SIG-M5 (cell line): ENCODE results near the gene SPATS2L.

Source experiments
- DNase-seq: peaks from one replicate; lab custom pipeline; 2025; lab: John Stamatoyannopoulos, UW

The SPATS2L gene

DNA sequence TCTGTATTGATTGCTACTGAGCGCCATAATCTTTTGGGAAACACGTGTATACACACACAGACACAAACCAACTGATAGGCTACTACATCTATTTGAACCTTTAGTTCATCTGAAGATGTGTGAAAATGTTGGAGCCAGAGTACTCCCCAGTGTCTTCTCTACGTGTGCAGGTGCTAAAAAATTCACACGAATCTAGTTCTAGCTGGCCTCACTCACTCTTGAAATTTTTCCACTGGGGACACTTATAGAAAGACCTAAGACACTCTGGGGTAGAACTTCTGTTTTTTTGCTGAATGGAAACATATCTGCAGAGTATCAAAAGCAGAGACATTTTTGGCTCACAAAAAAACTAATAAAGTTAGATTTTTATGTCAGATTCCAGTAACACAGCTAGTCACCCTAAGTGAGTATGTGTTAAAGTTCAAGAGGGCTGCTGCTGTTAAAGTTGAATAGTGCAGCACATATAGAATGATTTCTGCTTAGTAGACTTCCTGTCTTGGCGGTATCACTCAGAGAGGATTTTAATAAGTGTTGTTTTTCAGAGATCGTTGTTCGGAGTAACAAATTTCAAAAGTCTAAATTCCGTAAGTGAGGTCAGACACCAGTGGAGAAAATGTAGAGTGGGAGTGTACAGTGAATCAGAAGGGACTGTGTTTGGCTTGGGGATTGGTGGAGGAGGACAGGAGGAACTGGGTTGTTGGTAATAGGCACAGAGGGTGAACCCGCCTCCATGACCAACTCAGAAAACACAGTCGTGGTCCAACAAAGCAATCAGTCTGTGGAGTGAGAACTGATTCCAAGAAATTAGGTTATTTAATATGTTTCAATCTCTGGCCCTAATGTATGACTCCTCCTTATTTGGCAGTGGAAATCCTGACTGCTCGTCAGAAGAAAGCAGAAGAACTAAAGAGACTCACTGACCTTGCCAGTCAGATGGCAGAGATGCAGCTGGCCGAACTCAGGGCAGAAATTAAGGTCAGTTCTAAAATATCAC lies 160.2 kb downstream of the SPATS2L start:
- DNase-seq, result no peak

DNA sequence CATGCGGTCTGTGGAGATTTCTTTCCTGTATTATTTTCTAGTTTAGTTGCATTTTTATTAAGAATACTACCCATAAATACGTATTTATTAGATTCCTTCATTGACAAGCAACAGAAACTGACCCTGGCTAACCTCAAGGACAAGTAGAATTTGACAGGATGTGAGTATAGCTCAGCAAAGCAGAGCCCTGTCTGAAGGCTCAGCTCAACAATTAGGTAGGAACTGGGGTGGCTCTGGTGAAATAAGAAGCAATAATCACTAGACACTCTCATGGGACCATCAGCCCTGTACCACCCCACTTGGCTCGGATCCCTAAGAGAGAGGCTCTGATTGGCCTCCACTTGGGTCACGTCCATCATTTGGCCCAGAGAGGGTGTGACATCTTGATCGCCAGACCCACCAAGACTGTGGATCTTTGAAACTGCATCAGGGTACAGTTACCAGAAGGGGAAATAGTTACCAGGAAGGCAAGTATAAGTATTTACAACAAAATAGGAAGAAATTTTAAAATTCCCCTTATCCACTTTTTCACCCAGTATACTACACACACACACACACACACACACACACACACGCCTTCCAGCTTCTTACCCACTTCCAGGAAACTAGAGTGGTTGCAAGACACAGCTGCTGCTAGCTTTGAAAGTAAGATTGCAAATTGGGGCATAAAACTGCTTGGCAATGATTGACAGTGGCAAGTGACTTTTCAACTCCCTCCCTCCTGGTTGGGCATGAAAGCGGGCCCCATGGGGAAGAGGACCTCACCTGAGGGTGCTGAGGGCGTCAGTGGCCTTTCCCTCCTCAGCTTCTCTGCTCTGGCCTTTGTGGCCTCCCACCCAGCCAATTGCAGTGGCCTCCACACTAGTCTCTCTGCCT lies 161.6 kb downstream of the SPATS2L start:
- no peak for DNase-seq

DNA sequence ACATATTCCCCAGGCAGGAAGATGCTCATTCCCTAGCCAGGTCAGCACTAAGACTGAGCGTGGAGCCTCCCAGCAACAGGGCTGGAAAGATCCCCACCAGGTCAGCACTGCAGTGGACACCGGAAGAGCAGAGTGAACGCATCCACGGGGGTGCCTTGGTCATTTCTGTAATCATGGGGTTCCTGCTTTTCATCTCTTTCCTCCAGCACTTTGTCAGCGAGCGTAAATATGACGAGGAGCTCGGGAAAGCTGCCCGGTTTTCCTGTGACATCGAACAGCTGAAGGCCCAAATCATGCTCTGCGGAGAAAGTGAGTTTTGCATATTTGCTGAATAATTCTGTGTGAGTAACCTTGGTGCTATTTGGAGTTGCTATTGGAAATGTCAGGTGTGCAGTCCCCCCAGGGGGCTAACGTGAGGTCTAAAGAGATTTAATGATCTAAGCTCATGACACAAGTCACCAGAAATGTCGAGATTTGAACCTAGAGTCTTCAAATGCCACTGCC lies 163.3 kb downstream of the SPATS2L start:
- no peak for DNase-seq

DNA sequence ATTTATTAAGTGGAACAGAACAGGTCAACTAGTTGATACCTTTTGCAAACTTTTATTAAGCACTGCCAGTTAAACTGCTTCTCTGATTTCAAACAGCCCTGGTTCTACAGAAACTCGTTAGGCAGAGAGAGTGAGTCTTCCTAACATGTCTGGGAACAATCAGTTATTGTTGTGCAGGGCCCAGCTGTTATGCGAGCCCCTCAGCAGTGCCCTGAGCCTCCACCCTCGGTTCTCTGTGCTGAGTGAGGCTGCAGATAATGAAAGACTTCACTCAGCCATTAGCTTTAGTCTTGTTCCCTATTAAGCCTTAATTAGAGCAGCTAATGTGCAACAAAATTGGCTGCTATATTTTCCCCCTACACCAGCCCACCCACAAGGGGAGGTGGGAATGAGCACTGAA lies 163.7 kb downstream of the SPATS2L start:
- DNase-seq, result no peak

DNA sequence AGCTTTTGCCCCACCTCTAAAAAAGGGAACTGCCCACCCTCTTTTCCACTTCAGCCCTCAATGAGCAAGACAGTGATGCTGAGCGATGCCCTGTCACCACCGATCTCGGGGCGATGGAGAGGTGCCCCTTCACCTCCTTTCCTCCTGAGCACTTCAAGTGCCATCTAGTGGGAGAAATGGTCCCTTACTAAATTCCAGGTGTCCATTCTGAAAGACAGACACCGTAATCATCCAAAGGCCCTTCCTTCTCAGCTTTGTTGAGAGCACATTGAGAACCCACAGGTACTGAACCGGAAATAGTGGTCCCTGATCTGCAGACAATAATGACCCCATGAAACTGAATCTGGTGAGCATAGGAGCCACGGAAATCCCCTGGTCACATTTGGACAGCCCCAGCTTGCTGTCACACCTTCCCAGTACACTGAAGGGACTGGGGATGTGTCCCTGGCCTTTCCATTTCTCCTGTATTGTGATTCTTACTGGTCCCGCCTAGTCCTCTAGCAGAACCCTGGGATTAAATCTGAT lies 164.9 kb downstream of the SPATS2L start:
- no peak for DNase-seq

DNA sequence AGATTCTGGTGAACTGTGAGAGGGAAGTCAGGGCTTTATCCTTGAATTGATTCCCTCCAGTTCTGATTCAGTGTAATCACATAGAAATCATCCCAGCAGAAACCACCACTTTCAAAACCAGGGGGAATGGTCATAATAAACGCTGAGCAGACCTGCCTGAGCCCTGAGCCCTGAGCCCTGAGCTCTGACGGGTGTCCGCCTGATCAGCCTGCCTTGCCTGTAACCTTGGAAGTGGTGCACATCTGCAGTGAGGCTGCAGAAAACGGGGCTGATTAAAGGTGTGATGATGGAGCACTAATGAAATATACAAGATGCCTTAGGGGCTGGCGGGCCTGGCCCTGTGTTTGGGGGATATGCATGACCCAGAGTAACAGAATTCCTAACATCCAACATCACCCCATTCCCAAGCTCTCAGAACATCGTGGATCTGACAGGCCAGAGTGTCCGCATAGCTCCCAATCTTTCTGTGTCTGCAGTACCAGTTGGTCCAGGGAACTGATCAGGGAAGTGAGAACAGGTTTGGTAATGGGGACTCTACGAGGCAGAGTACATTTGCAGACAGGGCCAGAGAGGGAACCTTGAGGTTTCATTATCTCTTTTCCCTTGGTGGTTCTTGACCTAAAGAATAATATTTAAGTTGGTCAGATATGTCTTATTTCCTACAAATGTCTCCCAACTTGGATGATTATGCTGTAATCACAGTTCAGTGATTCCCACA lies 165.6 kb downstream of the SPATS2L start:
- no peak for DNase-seq

DNA sequence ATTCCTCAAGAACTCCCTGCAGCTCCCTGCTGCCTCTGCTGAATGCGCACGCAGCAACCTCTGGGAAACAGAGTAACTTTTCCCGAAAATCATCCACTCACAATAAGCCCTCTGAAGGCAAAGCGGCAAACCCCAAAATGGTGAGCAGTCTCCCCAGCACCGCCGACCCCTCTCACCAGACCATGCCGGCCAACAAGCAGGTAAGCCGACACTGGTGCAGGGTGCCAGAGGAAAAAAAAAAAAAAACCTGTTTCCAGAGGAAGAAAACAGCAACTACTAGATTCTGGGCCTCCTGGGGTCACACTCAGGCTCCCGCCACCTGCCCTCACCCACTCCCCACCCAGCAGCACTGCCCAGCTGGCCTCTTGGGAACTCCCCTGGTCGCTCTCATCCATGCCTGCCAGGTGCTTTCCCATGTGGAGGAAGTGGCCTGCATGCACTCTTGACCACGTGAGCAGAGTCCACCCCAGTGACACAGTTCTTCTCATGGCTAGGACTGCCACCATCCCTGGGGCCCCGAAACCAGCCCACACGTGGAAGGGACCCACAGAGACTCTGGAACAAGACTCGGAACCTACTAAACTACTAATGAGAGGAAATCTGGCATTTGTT lies 166.5 kb downstream of the SPATS2L start:
- DNase-seq, result no peak

DNA sequence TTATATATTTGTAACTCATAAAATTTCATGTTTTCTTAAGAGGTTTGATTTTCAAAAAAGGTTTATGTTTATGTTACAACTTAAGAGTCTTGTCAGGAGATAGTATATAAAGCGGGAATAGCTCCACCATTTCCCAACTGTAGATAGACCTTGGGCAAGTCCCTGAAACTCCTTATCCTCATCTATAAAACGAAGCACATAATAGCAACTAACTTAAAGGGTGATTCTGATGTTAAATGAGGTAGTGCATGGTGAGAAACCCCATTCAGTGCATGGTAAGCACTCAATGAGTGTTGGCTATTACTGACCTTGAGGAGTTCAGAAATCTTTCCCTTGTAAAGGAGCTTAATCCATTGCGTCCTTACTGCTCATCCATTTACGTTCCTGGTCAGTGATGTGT lies 169.3 kb downstream of the SPATS2L start:
- no peak for DNase-seq

DNA sequence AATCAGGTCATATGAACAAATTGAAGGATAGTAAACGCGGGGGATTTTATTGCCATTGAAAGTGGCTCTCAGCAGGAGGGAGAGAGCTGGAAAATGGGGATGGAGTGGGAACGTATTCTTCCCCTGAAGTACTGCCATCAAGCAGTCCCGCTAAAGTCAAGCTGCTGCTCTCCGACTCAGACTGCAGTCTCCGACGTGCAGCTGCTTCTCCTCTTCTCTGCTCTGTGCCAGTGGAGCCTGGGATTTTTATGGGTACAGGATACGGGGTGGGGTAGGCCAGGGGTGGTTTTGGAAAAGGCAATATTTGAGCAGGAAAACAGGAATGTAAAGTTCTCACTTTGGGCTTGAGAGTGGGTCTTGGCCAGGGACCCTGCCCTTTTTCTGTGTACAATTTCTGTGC lies 170.3 kb downstream of the SPATS2L start:
- DNase-seq, result no peak

DNA sequence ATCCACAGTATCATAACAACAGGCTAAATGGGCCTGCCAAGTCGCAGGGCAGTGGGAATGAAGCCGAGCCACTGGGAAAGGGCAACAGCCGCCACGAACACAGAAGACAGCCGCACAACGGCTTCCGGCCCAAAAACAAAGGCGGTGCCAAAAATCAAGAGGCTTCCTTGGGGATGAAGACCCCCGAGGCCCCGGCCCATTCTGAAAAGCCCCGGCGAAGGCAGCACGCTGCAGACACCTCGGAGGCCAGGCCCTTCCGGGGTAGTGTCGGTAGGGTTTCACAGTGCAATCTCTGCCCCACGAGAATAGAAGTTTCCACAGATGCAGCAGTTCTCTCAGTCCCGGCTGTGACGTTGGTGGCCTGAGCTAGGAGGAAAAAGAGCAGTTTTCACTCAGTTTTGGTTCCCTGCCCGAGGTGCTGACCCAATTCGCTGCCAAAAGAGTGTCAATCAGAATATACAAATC lies 171.2 kb downstream of the SPATS2L start:
- no peak for DNase-seq

DNA sequence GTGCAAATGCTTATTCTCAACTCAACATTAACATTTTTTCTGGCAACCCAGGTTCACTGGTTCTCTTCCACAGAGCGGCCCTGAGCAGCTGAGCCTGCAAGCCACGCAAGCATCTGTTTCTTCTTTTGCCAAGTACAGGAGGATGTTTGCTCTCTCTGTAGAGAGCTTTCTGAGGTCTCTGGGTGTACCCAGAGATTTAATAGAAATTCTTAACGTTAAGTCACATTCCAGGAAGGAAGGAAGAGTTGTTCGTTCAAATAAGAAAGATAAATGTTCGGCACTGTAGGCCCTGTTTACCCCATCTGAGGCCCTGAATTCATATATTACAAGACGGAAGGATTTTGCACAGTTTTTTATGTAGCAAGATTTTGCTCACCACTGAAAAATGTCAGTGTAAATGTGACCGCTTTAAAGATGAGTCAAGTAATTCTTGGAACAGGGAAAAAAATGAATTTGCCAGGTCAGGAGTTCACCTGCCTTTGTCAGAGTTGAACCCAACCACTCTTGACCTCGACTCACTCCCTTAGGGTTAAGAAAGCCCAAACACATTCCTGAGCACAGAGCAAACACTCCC lies 173.3 kb downstream of the SPATS2L start:
- no peak for DNase-seq

DNA sequence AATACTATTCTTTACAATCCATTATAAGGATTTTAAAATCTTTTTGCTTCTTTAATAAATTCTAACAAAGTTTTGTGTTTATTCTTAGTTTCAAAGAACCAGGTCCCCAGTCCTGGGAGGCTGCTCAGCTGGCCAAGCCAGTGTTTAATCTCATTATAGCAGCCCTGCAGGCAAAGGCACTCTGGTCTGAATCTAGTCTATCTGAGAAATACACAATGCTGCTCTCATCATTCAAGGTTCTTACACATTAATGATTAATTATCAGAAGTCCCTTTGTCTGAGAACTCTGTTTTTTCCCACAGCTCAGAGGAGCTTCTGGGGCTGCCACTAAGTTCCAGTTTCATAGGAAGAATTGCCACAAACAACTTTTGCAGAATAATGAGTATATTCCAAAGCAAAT lies 175.7 kb downstream of the SPATS2L start:
- no peak for DNase-seq

DNA sequence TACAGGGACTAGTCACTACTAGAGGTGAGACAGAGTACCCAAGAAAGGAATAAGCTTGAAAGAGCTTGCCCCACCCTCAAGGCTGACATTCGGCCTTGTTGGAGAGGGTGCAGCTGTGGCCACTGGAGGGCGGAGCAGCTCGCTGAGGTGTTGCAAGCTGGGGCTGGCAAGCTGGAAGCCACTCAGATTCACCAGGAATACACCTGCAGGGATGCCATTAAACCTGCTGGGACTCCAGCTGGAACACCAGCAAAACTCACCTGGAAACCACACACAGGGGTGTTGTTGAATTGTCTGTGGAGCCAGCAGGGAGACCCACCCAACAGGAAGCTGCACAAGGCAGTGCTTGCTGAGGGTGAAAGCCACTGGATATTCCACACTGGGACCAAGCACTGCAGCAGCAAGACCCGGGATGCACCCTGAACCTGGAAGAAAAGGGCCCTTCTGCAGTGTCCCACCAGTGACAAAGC lies 177.3 kb downstream of the SPATS2L start:
- no peak for DNase-seq

DNA sequence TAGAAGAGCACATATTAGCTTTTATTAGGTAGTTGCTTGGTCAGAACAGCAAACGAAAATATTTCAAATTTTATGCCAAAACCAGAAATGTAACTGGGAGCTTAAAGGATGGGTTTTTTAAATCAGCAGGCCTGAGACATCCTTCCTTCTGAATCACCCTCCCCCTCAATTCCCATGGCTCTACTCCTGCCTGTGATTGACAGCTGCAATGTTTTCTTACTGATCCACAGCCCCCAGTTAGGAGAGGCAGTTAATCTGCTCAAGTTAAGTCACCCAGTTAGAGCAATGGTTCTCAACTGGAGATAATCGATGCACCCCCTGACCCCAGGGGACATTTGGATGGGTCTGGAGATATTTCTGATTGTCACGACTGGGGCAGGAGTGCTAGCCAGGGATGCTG lies 178.4 kb downstream of the SPATS2L start:
- no peak for DNase-seq

DNA sequence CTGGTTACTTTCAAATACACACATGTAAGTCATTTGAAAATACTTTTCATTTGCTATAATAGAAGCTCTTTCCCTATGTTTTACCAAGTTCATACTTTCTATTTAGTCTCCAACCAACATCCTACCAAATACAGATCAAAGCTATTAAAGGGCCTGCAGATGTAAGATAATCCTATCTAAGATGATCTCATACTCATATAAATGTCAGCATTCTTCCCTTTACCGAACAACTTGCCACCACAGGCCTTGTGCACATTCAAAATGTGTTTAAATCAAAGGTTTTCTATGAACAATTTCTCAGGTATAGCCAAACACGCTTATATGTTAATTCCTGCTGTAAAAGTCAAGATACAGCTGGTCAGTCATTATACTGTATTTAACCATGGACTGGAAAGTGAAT lies 180.0 kb downstream of the SPATS2L start:
- DNase-seq, result no peak

DNA sequence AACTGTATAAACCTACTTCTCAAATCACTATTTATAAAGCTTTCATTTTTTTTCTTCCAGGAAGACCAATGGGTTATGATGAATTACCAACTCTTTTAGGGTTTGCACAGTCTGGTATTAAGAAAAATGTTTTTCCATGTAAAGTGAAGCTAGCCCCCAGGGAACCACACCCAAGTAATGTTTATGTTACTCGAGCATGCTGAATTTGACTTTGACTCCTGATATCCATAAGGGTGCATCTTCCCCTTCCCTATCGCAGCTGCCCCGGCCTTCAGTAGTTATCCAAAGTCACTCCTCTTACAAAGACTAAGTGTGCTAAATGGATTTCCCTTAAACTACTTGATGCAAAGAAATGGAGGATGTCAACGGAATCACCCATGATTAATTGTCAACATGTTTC lies 181.7 kb downstream of the SPATS2L start:
- no peak for DNase-seq

DNA sequence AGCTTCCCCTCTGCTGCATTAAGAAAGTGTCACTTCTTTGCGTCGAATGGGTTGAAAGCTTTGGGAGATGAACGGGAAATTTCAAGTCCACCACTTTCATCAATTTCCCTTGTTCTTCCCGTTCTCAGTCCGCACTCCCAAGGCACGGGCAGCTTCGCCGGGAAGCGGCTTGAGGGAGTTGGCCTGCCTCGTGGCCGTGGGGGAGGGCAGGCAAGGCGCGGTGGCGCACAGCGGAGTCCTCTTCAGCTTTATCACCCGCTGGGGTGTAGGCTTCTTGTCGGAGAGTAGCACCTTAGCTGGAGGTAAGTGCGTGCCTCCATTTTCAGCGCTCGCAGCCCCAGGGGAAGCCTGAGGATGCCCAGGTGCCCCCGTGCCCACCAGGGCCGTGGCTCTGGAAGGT lies 183.5 kb downstream of the SPATS2L start:
- no peak for DNase-seq

DNA sequence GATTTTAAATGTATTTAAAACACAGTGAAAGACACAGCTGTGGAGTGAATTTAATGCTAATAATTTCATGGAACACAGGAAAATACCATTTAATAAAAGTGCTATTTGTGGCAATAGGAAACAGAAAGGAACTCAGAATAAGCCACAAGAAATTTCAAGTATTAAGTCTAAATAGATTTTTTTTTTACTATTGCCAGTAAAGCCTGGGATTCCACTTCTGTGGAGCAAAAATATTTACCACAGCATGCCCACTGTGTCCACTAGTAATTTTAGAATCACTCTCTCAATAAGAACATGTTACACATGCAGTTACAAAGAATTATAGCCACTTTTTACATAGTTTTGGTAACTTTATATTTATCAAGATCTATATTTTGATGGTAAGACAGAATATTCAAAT lies 186.2 kb downstream of the SPATS2L start:
- no peak for DNase-seq

DNA sequence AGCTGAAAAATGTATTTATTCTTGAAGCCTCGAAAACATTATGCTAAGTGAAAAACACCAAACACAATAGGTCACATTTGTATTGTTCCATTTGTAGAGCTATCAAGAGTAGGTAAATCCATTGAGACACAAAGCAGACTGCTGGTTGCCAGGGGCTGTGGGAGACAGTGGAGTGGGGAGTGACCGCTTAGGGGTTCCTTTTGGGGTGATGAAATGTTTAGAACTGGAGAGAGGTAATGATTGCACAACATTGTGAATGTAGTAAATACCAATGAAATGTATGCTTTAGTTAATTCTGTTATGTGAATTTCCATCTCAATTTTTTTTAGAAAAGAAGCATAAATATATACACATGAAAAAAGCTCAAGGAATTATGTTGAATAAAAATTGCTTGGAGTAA lies 187.6 kb downstream of the SPATS2L start:
- no peak for DNase-seq

DNA sequence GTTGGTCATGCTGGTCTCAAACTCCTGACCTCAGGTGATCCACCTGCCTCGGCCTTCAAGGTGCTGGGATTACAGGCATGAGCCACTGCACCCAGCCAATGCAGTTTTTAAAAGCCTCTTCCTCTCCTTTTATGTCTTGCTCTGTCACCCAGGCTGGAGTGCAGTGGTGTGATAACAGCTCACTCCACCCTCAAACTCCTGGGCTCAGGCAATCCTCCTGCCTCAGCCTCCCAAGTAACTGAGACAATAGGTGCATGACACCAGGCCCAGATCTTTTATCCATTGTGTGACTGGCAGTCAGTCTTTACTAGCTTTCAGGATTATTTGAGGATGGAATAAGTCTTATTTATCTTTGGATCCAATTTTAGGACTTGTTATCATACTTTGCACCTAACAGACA lies 190.2 kb downstream of the SPATS2L start:
- DNase-seq, result no peak
